Fibroblast of lung (primary cell): ENCODE results near the gene C1QTNF8.

Experiments
- EZH2 ChIP-seq: IDR thresholded peaks from 2 replicates; pipeline ENCODE4 v1.5.1; 2012; ENCODE audit warnings: low read length, control low read depth, mild to moderate bottlenecking; ENCODE audit errors: missing control alignments
- TF ChIP-seq, protein P1 (sequence below), 2 donors: IDR thresholded peaks in 1 of 2; conservative IDR thresholded peaks in 1 of 2; 1 replicate in 1 of 2; 2 replicates in 1 of 2; pipeline ENCODE4 v1.5.1; 2011 to 2012; ENCODE audit warnings: low read length in 2 of 2, control low read depth in 1 of 2, inconsistent platforms in 1 of 2, low read depth in 1 of 2, mild to moderate bottlenecking in 1 of 2

DNA sequence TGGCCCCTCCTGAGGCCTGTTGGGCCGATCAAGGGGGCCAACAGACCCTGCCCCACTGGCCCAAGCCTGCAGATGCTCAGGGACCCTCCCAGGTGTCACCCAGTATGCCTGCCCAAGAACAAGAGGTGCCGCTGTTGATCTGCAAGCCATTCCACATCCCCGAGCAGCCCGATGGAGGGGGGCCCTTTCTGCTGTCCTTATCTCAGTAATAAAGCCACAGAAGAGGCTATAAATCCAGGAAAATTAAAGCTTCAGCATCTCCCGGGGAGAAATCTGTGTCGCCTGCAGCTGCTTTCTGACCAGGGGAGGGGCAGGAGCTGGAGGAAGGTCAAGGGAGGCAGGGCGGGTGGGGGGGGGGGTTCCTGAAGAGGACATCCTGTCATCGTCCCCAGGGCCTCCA is 45.1 kb upstream of the C1QTNF8 start:
- TF ChIP-seq, protein P1, sequence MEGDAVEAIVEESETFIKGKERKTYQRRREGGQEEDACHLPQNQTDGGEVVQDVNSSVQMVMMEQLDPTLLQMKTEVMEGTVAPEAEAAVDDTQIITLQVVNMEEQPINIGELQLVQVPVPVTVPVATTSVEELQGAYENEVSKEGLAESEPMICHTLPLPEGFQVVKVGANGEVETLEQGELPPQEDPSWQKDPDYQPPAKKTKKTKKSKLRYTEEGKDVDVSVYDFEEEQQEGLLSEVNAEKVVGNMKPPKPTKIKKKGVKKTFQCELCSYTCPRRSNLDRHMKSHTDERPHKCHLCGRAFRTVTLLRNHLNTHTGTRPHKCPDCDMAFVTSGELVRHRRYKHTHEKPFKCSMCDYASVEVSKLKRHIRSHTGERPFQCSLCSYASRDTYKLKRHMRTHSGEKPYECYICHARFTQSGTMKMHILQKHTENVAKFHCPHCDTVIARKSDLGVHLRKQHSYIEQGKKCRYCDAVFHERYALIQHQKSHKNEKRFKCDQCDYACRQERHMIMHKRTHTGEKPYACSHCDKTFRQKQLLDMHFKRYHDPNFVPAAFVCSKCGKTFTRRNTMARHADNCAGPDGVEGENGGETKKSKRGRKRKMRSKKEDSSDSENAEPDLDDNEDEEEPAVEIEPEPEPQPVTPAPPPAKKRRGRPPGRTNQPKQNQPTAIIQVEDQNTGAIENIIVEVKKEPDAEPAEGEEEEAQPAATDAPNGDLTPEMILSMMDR (conservative IDR thresholded peaks at IDR 0.05 in 1 of 2, IDR thresholded peaks at IDR 0.05 in 1 of 2; ENCODE audit: low read depth in 1 of 2, low read length in 2 of 2), result no peak
- no peak for TF ChIP-seq EZH2
